ENCODE results near the gene METTL26.

The METTL26 gene

GRCh38 chr16:669666-670065, 33.6 kb upstream of the METTL26 start:
- H3K4me3 ChIP-seq (ENCODE audit: low read depth, low read length) = peak overlapping the region; percentile 93
- no peak for TF ChIP-seq CTCF (conservative IDR thresholded peaks at IDR 0.05; ENCODE audit: low read depth, low read length)
- no peak for DNase-seq (ENCODE audit: low read depth)

GRCh38 chr16:668519-669171, 32.5 kb upstream of the METTL26 start:
- TF ChIP-seq CTCF (conservative IDR thresholded peaks at IDR 0.05; ENCODE audit: low read depth, low read length) = no peak
- peak overlapping the region; percentile 93 for H3K4me3 ChIP-seq (ENCODE audit: low read depth, low read length)
- peak; percentile 34 for DNase-seq (ENCODE audit: low read depth)

GRCh38 chr16:667780-668518, 31.8 kb upstream of the METTL26 start, which contains the start of gene RHOT2:
Gene RHOT2 (plus strand): TSS chr16:668132. CDS start chr16:668200, 68 bp downstream.
- DNase-seq (ENCODE audit: low read depth) = peak; percentile 92
- TF ChIP-seq CTCF (conservative IDR thresholded peaks at IDR 0.05; ENCODE audit: low read depth, low read length) = peak; percentile 51
- H3K4me3 ChIP-seq (ENCODE audit: low read depth, low read length) = peak within 1 kb of the TSS; percentile 93

- no peak for TF ChIP-seq CTCF (conservative IDR thresholded peaks at IDR 0.05; ENCODE audit: low read depth, low read length)
- DNase-seq (ENCODE audit: low read depth) = no peak
- H3K4me3 ChIP-seq (ENCODE audit: low read depth, low read length) = no peak overlapping the region
These were observed 31.1 kb upstream of the METTL26 start for GRCh38 chr16:667113-667779.

GRCh38 chr16:666572-666971, 30.5 kb upstream of the METTL26 start:
- TF ChIP-seq CTCF (conservative IDR thresholded peaks at IDR 0.05; ENCODE audit: low read depth, low read length) = no peak

GRCh38 chr16:662597-662996, 26.5 kb upstream of the METTL26 start:
- DNase-seq (ENCODE audit: low read depth) = no peak
- H3K4me3 ChIP-seq (ENCODE audit: low read depth, low read length) = no peak overlapping the region
- no peak for TF ChIP-seq CTCF (conservative IDR thresholded peaks at IDR 0.05; ENCODE audit: low read depth, low read length)

More at GRCh38 chr16:666572-666971, 30.5 kb upstream of the METTL26 start:
- DNase-seq (ENCODE audit: low read depth) = no peak
- H3K4me3 ChIP-seq (ENCODE audit: low read depth, low read length) = no peak overlapping the region

All from choroid plexus epithelial cell (primary cell).